Mesenteric fat pad (tissue), 1 donor: Measurements from ENCODE around the gene N4BP3. TPM values are rescaled to one million over a fixed set of nuclear protein-coding genes. Genes with fewer than 3 reads are reported as not detected.

Experiments used
- DNase-seq: peaks from one replicate; pipeline ENCODE4 v3.0.0-alpha.2; 2020; ENCODE audit warnings: low spot score
- total RNA-seq: library from RNA; stranded (reverse); fragmentation: NEBNext Ultra II Directional; extraction: Animal tissue kit (Norgen Biotek cat#: 25700); gene quantifications from one replicate; pipeline ENCODE4 v1.2.1, GENCODE V29; 2021
- donor health status: DM: yes; HTN: yes; CAD: no.

Gene N4BP3
- total RNA-seq, 1 donor from 2014 or later: 2.4 TPM

DNA sequence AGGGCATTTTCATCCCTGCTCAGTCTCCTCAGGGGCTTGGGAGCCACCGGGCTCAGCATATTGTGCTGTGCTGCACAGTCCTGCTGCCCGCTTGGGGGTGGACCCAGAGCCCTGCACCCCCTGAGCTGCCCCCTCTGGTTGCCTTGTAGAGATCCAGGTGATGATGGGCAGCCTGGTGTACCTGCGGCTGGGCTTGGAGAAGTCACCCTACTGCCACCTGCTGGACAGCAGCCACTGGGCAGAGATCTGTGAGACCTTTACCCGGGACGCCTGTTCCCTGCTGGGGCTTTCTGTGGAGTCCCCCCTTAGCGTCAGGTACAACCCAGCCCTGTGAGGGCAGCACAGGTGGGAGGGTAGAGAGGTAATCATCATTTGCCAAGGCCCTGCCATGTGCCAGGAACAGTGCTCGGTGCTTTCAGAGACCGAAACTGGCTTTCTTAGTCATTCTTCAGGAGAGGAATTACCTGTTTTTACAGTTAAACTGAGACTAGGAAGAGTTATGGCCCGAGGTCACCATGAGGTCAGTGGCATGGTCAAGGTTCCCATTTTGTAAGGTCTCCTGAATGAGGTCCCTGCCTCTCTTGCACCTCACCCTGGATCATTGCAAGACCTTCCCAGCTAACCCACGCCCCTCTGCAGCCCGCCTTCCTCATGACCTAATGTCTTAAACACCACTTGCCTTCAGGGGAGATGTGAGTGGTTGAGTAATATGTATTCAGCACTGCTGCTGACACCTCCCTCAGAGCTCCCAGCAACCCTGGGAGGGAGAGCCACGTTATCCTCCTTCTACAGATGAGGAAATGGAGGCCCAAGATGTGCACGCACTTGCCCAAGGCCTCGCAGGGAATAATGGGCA is 32.9 kb downstream of the N4BP3 start:
- no peak for DNase-seq

DNA sequence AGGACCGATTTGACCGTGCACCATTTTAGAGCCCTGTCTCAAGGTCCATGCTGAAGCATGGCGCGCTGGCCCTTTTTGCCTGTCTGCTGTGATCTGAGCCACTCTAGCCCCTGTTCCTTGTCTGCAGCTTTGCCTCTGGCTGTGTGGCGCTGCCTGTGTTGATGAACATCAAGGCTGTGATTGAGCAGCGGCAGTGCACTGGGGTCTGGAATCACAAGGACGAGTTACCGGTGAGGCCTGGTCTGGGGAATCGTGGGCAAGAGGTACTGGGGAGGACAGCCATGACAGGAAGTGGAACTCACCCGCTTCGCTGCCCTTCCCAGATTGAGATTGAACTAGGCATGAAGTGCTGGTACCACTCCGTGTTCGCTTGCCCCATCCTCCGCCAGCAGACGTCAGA is 34.1 kb downstream of the N4BP3 start:
- no peak for DNase-seq

DNA sequence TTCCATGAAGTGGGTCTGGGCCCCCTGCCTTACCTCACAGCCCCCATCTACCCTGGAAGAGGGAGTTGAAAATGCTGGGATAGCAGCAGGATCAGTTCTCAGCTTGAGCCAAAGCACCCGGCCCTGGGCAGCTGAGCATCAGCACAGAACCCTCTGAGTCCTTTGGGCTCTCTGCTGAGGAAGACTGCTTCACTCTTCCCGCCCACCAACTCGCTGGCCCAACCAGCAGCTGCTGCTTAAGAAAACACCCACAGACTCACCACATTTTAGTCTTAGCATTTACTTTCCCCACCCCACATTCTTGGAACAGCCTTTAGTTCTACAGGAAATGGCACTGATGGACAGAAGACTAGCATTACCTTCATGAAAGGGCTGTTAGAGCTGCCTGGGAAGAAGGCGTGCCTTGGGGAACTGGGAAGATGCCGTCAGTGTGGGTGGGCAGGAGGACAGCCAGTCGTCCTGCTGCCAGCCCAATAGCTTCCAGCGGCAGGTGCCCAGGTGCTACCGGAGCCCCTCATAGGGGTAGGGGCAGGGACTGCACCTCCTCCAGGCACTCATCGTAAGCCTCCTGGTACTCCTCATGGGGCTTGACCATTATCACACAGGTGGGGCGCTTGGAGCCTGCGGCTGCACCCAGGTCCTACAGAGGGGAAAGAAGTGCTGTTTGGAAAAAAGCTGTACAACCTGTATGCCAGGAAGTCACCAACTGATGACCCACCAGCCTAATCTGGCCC is 36.0 kb downstream of the N4BP3 start:
- no peak for DNase-seq

DNA sequence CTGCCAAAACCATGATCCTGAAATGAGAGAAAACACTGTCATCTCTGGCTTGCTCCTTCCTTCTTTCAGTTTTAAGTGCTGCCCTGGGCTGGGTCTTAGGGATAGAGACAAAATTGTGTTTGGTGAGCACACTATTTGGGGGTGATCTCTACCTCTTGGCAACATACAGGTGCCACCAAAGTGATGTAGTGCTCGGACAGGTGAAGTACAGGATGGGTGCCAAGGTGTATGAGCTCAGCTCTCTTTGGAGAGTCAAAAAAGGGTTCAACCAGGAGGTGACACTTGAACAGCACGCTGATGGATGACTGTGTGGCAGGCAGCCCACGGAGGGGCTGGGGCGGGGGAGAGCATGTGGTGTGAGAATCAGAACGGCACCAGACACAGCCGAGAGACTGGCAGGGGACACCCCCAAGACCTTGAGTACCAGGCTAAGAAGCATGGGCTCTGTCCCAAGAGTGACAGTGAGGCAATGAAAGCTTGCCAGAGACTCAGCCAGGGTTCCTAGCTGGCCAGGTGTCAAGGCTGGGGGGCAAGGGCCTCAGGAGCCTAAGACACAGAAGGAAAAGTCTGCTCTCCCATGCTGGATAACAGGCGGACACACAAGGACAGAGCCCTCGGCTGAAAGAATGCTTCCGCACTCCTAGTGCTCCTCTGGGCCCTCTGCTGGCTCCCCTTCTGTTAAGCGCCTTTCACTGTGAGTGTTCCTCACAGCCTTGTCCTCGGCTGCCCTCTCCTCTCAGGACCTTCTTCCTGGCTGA is 37.8 kb downstream of the N4BP3 start:
- no peak for DNase-seq

DNA sequence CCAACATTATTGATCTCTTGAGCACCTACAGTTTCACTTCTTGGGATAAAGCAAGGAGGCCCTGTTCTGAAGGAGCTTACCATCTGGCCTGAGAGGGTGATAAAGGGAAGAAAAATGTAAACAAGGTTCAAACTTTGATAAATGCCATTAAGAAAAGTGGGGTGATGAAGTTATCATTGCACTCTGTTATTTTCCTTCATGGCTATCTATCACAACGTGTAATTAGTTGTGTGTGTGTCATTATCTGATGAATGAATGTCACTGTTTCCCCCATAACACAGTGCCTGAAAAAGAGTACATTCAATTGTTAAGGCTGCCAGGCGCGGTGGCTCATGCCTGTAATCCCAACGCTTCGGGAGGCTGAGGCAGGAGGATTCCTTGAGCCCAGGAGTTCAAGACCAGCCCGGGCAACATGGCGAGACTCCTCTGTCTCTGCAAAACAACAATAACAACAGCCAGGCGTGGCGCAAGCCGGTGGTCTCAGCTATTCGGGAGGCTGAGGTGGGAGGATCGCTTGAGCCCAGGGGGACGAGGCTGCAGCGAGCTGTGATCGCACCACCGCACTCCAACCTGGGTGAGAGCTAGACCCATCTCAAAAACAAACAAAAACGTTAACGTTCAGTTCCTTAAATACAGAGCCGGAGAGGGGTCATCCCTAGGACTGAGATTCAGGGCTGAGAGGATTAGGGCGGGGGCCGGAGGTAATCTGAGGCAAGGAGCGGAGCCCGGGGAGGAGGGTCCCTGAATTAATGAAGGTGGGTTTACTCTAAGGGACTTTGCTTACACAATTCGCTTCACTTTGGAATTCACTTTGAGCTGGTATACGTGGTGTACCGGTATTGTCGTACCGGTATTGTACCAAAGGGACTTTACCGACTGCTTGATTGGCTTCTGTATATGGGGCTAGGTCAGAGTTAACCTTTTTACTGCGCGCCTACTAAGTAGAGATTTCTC is 39.4 kb downstream of the N4BP3 start:
- no peak for DNase-seq

DNA sequence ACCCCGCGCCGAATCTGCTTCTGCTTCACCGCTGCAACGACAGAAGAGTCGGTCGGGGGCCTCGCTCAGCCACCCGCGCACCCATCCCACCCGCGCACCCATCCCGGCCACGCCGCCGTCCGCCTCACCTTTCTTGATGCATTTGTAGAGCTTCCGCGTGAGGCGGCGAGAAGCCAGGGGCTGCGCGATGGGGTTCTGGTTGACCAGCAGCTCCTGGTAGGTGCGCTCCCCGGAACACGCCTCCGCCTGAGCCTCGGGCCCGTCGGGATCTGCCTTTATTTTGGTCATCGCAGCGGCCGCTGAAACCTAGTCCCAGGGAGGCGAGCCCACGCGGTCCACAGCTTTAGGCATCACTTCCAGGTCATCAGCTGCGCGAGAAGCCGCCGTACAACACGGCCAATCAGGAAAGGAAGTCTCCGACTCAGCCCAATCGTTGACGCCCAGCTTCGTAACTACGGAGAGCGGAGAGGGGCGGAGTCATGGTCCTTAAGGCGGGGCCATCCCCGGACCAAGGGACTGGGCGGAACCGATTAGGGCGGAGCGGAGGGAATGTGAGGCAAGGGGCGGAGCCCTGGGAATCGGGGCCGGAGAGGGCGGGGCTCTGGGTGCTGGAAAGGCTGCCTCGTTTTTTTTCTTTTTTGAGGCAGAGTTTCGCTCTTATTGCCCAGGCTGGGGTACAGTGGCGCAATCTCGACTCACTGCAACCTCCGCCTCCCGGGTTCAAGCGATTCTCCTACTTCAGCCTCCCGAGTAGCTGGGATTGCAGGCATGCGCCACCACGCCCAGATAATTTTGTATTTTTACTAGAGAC is 40.4 kb downstream of the N4BP3 start, which contains the start of gene NHP2:
TSS of gene NHP2 (minus strand) at position 356 of the 811 bp plus-strand sequence. CDS start at position 288, 68 bp downstream.
- peak; percentile 98 for DNase-seq

DNA sequence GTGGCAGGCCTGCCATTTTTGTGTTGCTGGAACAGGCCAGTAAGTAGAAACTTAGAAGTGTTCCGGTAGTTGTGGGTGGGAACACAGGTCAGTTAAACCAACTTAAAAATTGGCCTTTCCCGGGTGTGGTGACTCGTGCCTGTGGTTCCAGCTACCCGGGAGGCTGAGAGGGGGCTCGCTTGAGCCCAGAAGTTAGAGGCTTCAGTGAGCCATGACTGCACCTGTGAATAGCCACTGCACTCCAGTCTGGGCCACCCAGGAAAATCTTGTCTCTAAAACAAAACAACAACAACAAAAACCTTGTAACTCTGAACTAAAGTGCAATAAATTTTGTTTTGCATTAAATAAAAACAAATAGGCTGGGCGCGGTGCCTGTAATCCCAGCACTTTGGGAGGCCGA is 41.7 kb downstream of the N4BP3 start:
- DNase-seq: no peak

DNA sequence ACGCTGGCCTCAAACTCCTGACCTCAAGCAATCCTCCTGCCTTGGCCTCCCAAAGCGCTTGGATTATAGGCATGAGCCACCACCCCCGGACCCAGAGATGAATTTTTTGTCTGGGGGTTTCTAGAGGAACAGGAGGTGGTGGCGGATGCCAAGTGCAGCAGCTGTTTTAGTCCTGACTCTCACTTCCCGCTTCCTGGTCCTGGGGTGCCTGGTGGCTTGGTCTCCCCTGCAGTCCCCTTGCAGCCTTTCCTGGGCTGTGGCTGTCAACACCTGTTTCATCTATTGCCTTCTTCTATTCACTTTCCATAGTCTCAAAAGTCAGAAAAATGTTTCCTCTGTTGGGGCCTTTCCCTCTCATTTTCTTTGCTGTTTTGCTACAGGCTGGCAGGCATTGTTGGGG is 46.8 kb downstream of the N4BP3 start:
- no peak for DNase-seq

DNA sequence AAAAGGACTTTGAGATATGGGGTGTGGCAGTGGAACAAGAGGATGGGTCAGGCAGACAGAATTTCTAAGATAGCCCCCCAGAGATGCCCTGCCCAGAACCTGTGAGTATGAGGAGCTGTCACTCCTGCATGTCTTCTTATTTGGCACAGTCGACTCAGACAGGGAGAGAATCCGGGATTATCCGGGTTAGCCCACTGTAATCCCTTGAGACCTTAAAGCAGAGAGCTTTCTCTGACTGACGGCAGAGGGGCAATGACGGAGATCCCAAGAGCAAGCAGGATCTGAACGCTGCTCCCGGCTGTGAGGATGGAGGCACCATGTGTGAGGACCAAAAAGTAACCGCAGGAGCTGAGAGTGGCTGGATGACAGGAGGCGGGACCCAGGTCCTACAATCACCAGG is 49.1 kb downstream of the N4BP3 start:
- no peak for DNase-seq

DNA sequence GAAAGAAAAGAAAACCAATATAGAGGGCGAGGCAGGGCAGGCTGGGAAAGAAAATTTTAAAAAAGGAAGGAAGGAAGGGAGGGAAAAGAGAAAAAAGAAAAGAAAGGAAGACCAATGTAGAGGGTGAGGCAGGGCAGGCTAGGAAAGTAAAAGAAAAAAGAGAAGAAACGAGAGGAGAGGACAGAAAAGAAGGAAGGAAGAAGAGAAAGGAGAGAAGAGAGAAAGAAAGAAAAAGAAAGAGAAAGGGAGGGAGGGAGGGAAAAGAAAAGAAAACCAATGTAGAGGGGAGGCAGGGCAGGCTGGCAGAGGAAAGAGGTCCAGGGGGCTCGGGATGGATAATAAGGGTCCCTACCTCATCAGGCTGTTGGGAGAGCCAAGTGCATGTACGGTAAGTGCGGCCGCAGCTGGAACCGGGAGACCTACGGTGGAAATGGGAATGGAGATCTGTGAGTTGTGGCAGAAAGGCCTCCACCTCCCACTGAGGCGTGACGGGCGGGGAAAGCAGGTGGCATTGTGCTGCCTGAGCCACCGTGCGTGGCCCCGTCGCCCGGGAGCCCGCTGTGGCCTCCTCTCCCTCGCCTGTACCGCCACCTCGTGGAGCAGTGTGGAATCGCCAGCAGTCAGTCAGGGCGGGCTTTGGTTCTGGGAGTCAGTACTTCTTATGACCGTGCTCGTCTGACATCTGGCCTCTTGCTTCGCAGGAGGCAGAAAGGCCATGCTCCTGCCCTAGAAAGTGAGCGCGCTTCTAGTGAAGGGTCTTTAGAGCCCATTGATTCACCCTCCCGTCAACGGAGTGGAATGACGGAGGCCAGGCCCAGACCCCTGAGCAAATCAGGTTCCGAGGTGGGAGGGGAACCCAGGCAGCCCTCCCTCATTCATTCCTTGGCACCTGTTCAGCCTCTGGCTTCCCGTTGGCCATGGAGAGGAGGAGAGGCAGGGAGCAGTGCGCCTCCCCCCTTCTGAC is 50.7 kb downstream of the N4BP3 start:
- peak; percentile 95 for DNase-seq

DNA sequence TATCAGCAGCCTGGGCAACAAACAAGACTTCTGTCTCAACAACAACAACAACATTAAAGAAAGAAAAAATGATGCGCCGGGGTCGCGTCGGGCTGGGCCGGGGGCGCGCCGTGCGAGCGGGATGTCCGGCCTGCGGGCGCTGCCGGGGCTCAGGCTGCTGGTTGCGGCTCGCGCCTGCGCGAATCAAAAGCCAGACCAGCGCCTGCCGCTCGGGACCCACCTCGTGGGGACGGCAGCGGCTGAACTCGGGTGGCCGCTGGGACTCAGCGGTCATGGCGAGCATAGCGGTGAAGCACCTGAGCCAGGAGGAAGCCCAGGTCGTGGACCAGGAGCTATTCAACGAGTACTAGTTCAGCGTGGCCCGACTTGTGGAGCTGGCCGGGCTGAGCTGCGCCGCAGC is 52.2 kb downstream of the N4BP3 start:
- no peak for DNase-seq

DNA sequence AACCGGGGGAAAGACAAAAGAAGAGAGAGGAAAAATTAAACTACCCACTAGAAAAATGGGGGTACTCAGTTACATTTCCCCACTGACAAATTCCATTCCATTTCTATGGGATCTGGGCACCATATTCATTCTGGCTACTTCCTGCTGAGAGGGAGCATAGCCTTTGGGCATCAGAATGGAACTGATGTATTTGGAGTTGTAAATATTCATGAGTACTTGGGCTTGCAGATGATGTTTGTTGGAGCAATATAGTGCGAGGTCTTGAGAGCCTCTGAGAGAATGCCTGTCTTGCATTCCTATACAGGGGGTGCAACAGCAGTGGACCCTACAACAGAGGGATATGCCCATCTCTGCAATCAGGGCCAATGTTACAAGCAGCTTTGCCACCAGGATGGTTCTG is 57.1 kb downstream of the N4BP3 start:
- no peak for DNase-seq

DNA sequence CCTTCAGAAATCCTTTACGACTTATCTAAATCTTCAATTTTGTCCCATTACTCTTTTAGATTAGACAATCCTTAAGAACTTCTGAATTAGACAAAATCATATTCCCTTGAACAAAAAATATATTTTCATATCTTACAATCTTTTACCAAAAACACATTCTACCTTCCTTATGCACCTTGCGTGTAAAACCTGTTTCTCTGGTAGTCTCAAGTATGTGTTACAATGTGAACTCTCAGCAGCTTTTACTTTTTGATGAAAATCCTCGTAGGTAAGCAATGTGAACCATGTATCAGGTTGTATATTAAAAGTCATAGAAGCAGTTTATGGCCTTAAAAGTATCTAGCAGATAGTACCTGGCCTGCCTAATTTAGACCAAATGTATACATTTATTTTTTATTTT is 61.1 kb downstream of the N4BP3 start:
- no peak for DNase-seq

Other genes starting within 250 kb of the N4BP3 start
- gene PROP1, start 117.3 kb upstream of the N4BP3 start, total RNA-seq: not detected
- gene RMND5B, start 17.5 kb downstream of the N4BP3 start, total RNA-seq: 32.9 TPM
- gene NHP2, start 40.4 kb downstream of the N4BP3 start, total RNA-seq: 99.2 TPM
- gene GMCL2, start 73.8 kb downstream of the N4BP3 start, total RNA-seq: not detected
- gene HNRNPAB, start 91.0 kb downstream of the N4BP3 start, total RNA-seq: 186 TPM
- gene PHYKPL, start 119.3 kb downstream of the N4BP3 start, total RNA-seq: 144 TPM